ENCODE measurements around the gene ACSM2A.
"Not testable (repeated sequence)": the region's sequence is repeated elsewhere in the genome, so short reads cannot be mapped to it uniquely, and the experiment has no call there.

The ACSM2A gene

GRCh38 chr16:20451364-20451763 lies at the start of gene ACSM2A:
TSS of gene ACSM2A (plus strand) at chr16:20451521. CDS start at chr16:20460115, 8,594 bp downstream.
- DNase-seq (ENCODE audit: low read depth in 2 of 2), result not testable (repeated sequence)

- no peak for DNase-seq (ENCODE audit: low read depth in 2 of 2)
Observed at GRCh38 chr16:20402651-20403050, 48.7 kb upstream of the ACSM2A start.

GRCh38 chr16:20404637-20405036 lies 46.7 kb upstream of the ACSM2A start, which contains the start of gene PDILT:
TSS of gene PDILT (minus strand) at chr16:20404737. CDS start at chr16:20399300, 5,437 bp downstream.
- DNase-seq (ENCODE audit: low read depth in 2 of 2), result no peak

GRCh38 chr16:20409398-20410120 lies 41.8 kb upstream of the ACSM2A start, which contains the start of gene ACSM5:
TSS of gene ACSM5 (plus strand) at chr16:20409534. CDS start at chr16:20411485, 1,951 bp downstream.
- no peak for DNase-seq (ENCODE audit: low read depth in 2 of 2)

GRCh38 chr16:20410121-20410723 lies 41.1 kb upstream of the ACSM2A start:
- DNase-seq (ENCODE audit: low read depth in 2 of 2), result no peak

- DNase-seq (ENCODE audit: low read depth in 2 of 2), result no peak
Observed at GRCh38 chr16:20411055-20411454, 40.3 kb upstream of the ACSM2A start.

- DNase-seq (ENCODE audit: low read depth in 2 of 2), result no peak
Observed at GRCh38 chr16:20415541-20415940, 35.8 kb upstream of the ACSM2A start.

- not testable (repeated sequence) for DNase-seq (ENCODE audit: low read depth in 2 of 2)
Observed at GRCh38 chr16:20419093-20419492, 32.2 kb upstream of the ACSM2A start.

- not testable (repeated sequence) for DNase-seq (ENCODE audit: low read depth in 2 of 2)
Observed at GRCh38 chr16:20421748-20422147, 29.6 kb upstream of the ACSM2A start.

- DNase-seq (ENCODE audit: low read depth in 2 of 2), result not testable (repeated sequence)
Observed at GRCh38 chr16:20423772-20424128, 27.6 kb upstream of the ACSM2A start.

- DNase-seq (ENCODE audit: low read depth in 2 of 2), result no peak
Observed at GRCh38 chr16:20424129-20424866, 27.0 kb upstream of the ACSM2A start.

GRCh38 chr16:20427401-20427797 lies 23.9 kb upstream of the ACSM2A start:
- not testable (repeated sequence) for DNase-seq (ENCODE audit: low read depth in 2 of 2)

GRCh38 chr16:20429499-20429898 lies 21.8 kb upstream of the ACSM2A start:
- DNase-seq (ENCODE audit: low read depth in 2 of 2), result not testable (repeated sequence)

GRCh38 chr16:20430480-20430879 lies 20.8 kb upstream of the ACSM2A start:
- DNase-seq (ENCODE audit: low read depth in 2 of 2), result not testable (repeated sequence)

GRCh38 chr16:20430948-20431347 lies 20.4 kb upstream of the ACSM2A start:
- no peak for DNase-seq (ENCODE audit: low read depth in 2 of 2)

- DNase-seq (ENCODE audit: low read depth in 2 of 2), result not testable (repeated sequence)
Observed at GRCh38 chr16:20438950-20439349, 12.4 kb upstream of the ACSM2A start.

GRCh38 chr16:20439820-20440231 lies 11.5 kb upstream of the ACSM2A start:
- not testable (repeated sequence) for DNase-seq (ENCODE audit: low read depth in 2 of 2)

- DNase-seq (ENCODE audit: low read depth in 2 of 2), result not testable (repeated sequence)
Observed at GRCh38 chr16:20440731-20441130, 10.6 kb upstream of the ACSM2A start.

- no peak for DNase-seq (ENCODE audit: low read depth in 2 of 2)
Observed at GRCh38 chr16:20441191-20441590, 10.1 kb upstream of the ACSM2A start.

GRCh38 chr16:20441859-20442258 lies 9.5 kb upstream of the ACSM2A start:
- DNase-seq (ENCODE audit: low read depth in 2 of 2), result not testable (repeated sequence)

GRCh38 chr16:20446652-20447393 lies 4.5 kb upstream of the ACSM2A start:
- not testable (repeated sequence) for DNase-seq (ENCODE audit: low read depth in 2 of 2)

- DNase-seq (ENCODE audit: low read depth in 2 of 2), result not testable (repeated sequence)
Observed at GRCh38 chr16:20453633-20454032, 2.3 kb downstream of the ACSM2A start.
